ENCODE data around the gene FFAR1.
"Not testable (repeated sequence)": the region's sequence is repeated elsewhere in the genome, so short reads cannot be mapped to it uniquely, and the experiment has no call there.

The FFAR1 gene

GRCh38 chr19:35363711-35364425, 16.2 kb downstream of the FFAR1 start:
- no peak for DNase-seq

- no peak for DNase-seq
Measured at GRCh38 chr19:35365303-35365702, 17.6 kb downstream of the FFAR1 start.

GRCh38 chr19:35368378-35368777, 20.7 kb downstream of the FFAR1 start:
- DNase-seq: no peak

- no peak for DNase-seq
Measured at GRCh38 chr19:35369522-35369921, 21.8 kb downstream of the FFAR1 start.

GRCh38 chr19:35370722-35371121, 23.0 kb downstream of the FFAR1 start, which contains the start of gene GPR42:
GPR42 (plus strand) TSS chr19:35371068; CDS start chr19:35371360, 292 bp downstream.
- DNase-seq: no peak

- no peak for DNase-seq
Measured at GRCh38 chr19:35373492-35373891, 25.8 kb downstream of the FFAR1 start.

- not testable (repeated sequence) for DNase-seq
Measured at GRCh38 chr19:35374031-35374430, 26.3 kb downstream of the FFAR1 start.

- no peak for DNase-seq
Measured at GRCh38 chr19:35375505-35376307, 28.0 kb downstream of the FFAR1 start.

- no peak for DNase-seq
Measured at GRCh38 chr19:35377656-35378055, 30.0 kb downstream of the FFAR1 start.

GRCh38 chr19:35378356-35378755, 30.7 kb downstream of the FFAR1 start:
- DNase-seq: no peak

GRCh38 chr19:35379545-35379944, 31.8 kb downstream of the FFAR1 start:
- not testable (repeated sequence) for DNase-seq

- DNase-seq: no peak
Measured at GRCh38 chr19:35379992-35380391, 32.3 kb downstream of the FFAR1 start.

GRCh38 chr19:35380450-35381124, 32.9 kb downstream of the FFAR1 start:
- no peak for DNase-seq

- DNase-seq: no peak
Measured at GRCh38 chr19:35381318-35381717, 33.6 kb downstream of the FFAR1 start.

- no peak for DNase-seq
Measured at GRCh38 chr19:35381926-35382325, 34.2 kb downstream of the FFAR1 start.

- DNase-seq: no peak
Measured at GRCh38 chr19:35383536-35383935, 35.8 kb downstream of the FFAR1 start.

GRCh38 chr19:35388277-35389054, 40.8 kb downstream of the FFAR1 start:
- no peak for DNase-seq

- no peak for DNase-seq
Measured at GRCh38 chr19:35389192-35389861, 41.6 kb downstream of the FFAR1 start.

GRCh38 chr19:35392742-35393715, 45.3 kb downstream of the FFAR1 start:
- DNase-seq: no peak

GRCh38 chr19:35395382-35396199, 47.9 kb downstream of the FFAR1 start:
- DNase-seq: no peak
